ENCODE measurements around the gene CHRNA7. TPM values are rescaled to one million over a fixed set of nuclear protein-coding genes. Genes with fewer than 3 reads are reported as not detected.
"Not testable (repeated sequence)": the region's sequence is repeated elsewhere in the genome, so short reads cannot be mapped to it uniquely, and the experiment has no call there.

The CHRNA7 gene
- total and polyA plus RNA-seq, 9 donors, result 1.6 to 5.2 (median 3.3) TPM

GRCh38 chr15:32165775-32166174, 135.5 kb downstream of the CHRNA7 start:
- WGBS, 3 donors, result 51 to 68% (median 53%) methylated on average over 1 to 3 of the region's 5 CpGs

GRCh38 chr15:32166270-32166669, 136.0 kb downstream of the CHRNA7 start:
- DNase-seq; H3K27ac ChIP-seq; H3K9me3 ChIP-seq; H3K4me1 ChIP-seq (ENCODE audit: insufficient read depth); H3K27me3 ChIP-seq; intact Hi-C loops (cut with DNase I); H3K4me3 ChIP-seq; H3K36me3 ChIP-seq: not testable (repeated sequence)
- 94 to 98% (median 97%) methylated on average over 4 of the region's 4 CpGs for WGBS, 3 donors

More at GRCh38 chr15:32165775-32166174, 135.5 kb downstream of the CHRNA7 start:
- H3K27me3 ChIP-seq; DNase-seq; H3K9me3 ChIP-seq; H3K36me3 ChIP-seq; H3K4me1 ChIP-seq (ENCODE audit: insufficient read depth); intact Hi-C loops (cut with DNase I); H3K27ac ChIP-seq; H3K4me3 ChIP-seq: not testable (repeated sequence)

- H3K4me3 ChIP-seq; intact Hi-C loops (cut with DNase I); H3K27me3 ChIP-seq; H3K4me1 ChIP-seq (ENCODE audit: insufficient read depth); H3K36me3 ChIP-seq; H3K9me3 ChIP-seq; H3K27ac ChIP-seq; DNase-seq: not testable (repeated sequence)
- WGBS, 3 donors, result 96 to 99% methylated on average over 16 to 18 of the region's 35 CpGs; no CpG with 5 or more reads in 1 of the 3 donors
These were observed 137.6 kb downstream of the CHRNA7 start for GRCh38 chr15:32167913-32168312.

GRCh38 chr15:32180579-32180978, 150.3 kb downstream of the CHRNA7 start:
- DNase-seq; intact Hi-C loops (cut with DNase I); H3K27me3 ChIP-seq; H3K9me3 ChIP-seq; H3K4me1 ChIP-seq (ENCODE audit: insufficient read depth); H3K36me3 ChIP-seq; H3K27ac ChIP-seq; H3K4me3 ChIP-seq: not testable (repeated sequence)
- no CpG with 5 or more reads among the region's 5 CpGs for WGBS, 3 donors

- H3K36me3 ChIP-seq; intact Hi-C loops (cut with DNase I); DNase-seq; H3K9me3 ChIP-seq; H3K4me3 ChIP-seq; H3K27me3 ChIP-seq; H3K4me1 ChIP-seq (ENCODE audit: insufficient read depth); H3K27ac ChIP-seq: not testable (repeated sequence)
- WGBS, 3 donors, result no CpG with 5 or more reads among the region's 4 CpGs
These were observed 163.5 kb downstream of the CHRNA7 start for GRCh38 chr15:32193780-32194179.

GRCh38 chr15:32196206-32196605, 165.9 kb downstream of the CHRNA7 start:
- H3K27ac ChIP-seq; H3K4me1 ChIP-seq (ENCODE audit: insufficient read depth); intact Hi-C loops (cut with DNase I); H3K27me3 ChIP-seq; DNase-seq; H3K4me3 ChIP-seq; H3K9me3 ChIP-seq; H3K36me3 ChIP-seq: not testable (repeated sequence)
- WGBS, 3 donors, result 60 to 68% methylated on average over 3 of the region's 7 CpGs; no CpG with 5 or more reads in 1 of the 3 donors

- H3K27ac ChIP-seq; H3K36me3 ChIP-seq; H3K4me1 ChIP-seq (ENCODE audit: insufficient read depth); H3K27me3 ChIP-seq; intact Hi-C loops (cut with DNase I); H3K4me3 ChIP-seq; H3K9me3 ChIP-seq; DNase-seq: not testable (repeated sequence)
- WGBS, 3 donors, result 85 to 93% (median 90%) methylated on average over 2 to 4 of the region's 5 CpGs
These were observed 168.6 kb downstream of the CHRNA7 start for GRCh38 chr15:32198938-32199337.

- no CpG with 5 or more reads among the region's 5 CpGs for WGBS, 3 donors
- H3K9me3 ChIP-seq; intact Hi-C loops (cut with DNase I); H3K4me1 ChIP-seq (ENCODE audit: insufficient read depth); H3K36me3 ChIP-seq; H3K4me3 ChIP-seq; H3K27ac ChIP-seq; H3K27me3 ChIP-seq; DNase-seq: not testable (repeated sequence)
These were observed 178.8 kb downstream of the CHRNA7 start for GRCh38 chr15:32209081-32209480.

GRCh38 chr15:32218666-32219065, 188.4 kb downstream of the CHRNA7 start:
- no peak overlapping the region for H3K4me3 ChIP-seq
- no peaks in the 10 kb centered on the region for H3K27me3 ChIP-seq
- H3K36me3 ChIP-seq, result no peaks in the 10 kb centered on the region
- no peaks in the 10 kb centered on the region for H3K9me3 ChIP-seq
- TF ChIP-seq CTCF (IDR thresholded peaks at IDR 0.05) (no peak), EP300 (IDR thresholded peaks at IDR 0.05) (no peak), POLR2A (IDR thresholded peaks at IDR 0.05) (no peak)
- no peak for DNase-seq
- WGBS, 3 donors, result 47 to 90% (median 73%) methylated on average over 3 of the region's 3 CpGs
- intact Hi-C loops (cut with DNase I), result no loop called here
- H3K4me1 ChIP-seq (ENCODE audit: insufficient read depth), result no peaks in the 10 kb centered on the region
- H3K27ac ChIP-seq, result no peak overlapping the region
